Nucleus accumbens (tissue), 56 donors: ENCODE measurements around the gene SLC37A2.
A peak's percentile ranks its signal among the peaks of the same experiment; 100 is the strongest.
"Not testable (repeated sequence)": the region's sequence is repeated elsewhere in the genome, so short reads cannot be mapped to it uniquely, and the experiment has no call there.

Experiments
- DNase-seq, 56 donors: peaks; one replicate each; lab custom pipeline; 2025; lab: John Stamatoyannopoulos, UW

SLC37A2 gene

GRCh38 chr11:125062931-125063428 is at the start of gene SLC37A2:
SLC37A2 (plus strand) TSS chr11:125063305; CDS start chr11:125063368, 63 bp downstream.
- DNase-seq = peak in 30 of 56 donors; percentile 17 to 72 (median 34)

DNA sequence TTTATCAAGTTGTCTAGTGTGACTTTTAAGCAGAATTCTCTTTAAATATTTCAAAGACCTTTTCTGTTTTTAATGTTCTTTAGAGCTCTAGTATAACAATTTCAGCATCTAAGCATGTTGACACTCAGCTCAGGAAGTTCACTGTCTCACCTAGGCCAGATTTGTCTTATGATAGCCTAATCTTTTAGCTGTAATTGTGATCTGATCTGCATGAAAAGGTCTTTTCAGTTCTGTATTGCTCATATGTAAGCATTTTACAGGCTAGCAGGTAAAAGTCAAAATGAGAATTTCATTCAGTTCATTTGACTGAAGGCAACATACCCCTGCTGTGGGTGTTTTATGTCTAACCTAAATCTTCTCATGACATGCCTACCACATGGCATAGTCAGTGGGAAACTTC is 46.7 kb upstream of the SLC37A2 start:
- no peak for DNase-seq

DNA sequence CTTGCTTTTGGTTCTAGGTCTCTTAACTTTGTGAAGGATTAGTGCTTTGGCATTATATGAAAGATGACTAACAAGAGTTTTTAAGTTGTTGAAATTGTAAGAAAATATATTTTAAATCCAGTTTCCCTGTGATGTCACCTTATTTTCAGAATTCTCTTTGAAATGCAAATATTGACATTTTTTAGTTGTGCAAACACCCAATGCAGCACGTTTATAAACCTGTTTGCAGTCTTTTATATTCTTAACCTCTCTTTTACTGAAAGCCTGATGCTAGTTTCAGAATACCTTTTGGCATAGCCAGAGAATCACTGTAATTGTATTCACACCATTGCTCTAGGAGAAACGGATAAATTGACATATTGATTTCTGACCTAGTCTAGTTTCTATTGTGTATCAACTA is 42.8 kb upstream of the SLC37A2 start:
- no peak for DNase-seq

- DNase-seq = no peak
Measured at GRCh38 chr11:125022551-125022950, 40.6 kb upstream of the SLC37A2 start.

DNA sequence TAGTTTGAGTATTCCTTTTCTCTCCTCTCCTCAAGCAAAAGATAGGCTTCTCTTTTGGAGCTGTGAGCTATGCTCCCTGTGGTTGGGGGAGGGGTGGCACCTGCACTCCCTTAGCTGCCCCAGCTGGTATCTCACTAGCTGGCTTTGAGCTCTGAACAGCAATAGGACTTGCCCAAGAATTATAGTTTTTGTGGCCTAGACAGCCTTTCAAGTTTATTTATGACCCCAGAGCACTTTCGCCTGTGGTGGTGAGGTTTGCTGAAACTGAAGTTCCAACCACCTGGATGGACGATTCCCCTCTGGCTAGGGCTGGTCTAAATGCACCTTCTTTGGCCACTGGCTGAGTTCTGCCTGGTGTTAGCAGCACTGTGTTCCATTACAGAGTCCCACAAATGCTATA is 37.1 kb upstream of the SLC37A2 start:
- DNase-seq = no peak

GRCh38 chr11:125029431-125029830 is 33.7 kb upstream of the SLC37A2 start:
- not testable (repeated sequence) for DNase-seq

DNA sequence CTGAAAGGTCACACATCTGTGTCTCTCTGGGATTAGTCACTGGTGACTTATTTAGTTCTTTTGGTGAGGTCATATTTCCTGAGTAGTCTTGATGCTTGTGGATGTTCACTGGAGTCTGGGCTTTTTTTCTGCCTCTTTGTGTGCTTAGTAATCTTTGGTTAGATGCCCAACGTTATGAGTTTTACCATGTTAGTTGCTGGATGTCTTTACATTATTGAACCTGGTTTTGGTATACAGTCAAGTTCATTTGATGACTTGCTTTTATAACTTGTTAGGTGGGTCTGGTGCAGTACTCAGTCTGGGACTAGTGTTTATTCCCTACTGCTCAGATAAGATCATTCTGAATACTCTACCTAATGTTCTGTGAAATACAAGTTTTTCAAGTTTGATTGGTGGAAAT is 26.2 kb upstream of the SLC37A2 start:
- no peak for DNase-seq

DNA sequence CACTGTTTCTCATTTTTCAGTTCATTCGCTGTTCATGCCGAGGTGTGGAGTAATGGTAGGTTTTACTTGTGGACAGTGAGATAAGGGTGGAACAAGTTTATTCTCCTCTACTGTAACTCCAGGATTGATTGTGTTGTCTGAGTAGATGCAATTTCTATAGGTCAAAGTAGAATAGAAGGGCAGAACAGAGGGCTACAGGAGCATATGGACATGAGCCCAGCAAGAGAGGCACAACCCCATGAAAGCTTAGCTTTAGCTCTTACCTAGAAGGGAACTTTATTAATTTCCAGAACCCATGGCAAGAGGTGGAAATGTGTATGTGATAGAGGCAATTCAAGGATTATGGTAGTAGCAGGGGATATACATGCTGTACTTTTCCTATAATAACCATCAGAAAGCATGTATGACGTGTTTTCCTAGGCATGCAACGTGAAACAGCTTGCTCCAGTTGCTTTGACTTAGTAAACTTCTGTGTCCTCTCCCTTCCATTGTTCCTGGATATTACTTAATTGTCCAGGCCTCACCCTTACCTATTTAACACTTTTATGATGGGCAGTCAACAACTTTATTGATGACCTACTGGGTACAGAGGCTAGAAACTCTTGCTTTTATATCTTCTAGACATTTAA is 13.8 kb upstream of the SLC37A2 start:
- no peak for DNase-seq

GRCh38 chr11:125052047-125052446 is 11.1 kb upstream of the SLC37A2 start:
- DNase-seq = no peak

DNA sequence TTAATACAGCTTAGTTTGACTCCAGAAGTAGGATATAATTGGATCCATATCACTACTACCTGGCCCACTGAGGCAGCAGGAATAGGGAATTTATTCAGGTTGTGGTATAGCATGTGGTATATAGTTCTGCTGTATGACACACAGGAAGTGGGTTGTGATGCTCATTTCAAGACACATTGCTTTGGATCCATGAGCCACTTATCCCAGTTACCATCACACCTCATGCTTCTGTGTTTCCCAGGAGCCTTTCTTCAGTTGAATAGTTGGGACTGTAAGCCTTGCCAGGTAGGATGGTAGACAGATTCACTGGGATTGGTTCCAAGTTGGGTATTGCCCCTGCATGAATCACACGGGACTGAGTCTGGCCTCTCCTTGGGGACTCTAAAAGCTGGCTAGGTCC is 9.9 kb upstream of the SLC37A2 start:
- DNase-seq = no peak

GRCh38 chr11:125055107-125055715 is 7.9 kb upstream of the SLC37A2 start:
- DNase-seq = no peak

- DNase-seq = not testable (repeated sequence)
Measured at GRCh38 chr11:125056111-125056510, 7.0 kb upstream of the SLC37A2 start.

- no peak for DNase-seq
Measured at GRCh38 chr11:125056931-125057692, 6.0 kb upstream of the SLC37A2 start.

DNA sequence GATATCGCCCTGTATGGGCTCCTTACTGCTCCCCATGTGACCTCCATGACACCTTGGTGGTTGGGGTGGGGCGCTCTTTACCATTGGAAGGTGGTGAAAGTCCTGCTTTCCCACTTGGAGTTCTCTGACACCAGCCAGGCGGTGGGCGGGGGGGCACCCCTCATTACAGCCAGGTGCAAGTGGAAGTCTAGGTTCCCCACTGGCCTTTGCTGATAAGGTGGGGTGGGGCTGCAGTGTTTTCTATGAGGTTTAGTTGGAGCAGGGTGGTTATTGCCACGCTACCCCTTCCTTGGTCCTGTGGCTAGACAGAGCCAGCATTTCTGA is 5.5 kb upstream of the SLC37A2 start:
- DNase-seq = no peak

DNA sequence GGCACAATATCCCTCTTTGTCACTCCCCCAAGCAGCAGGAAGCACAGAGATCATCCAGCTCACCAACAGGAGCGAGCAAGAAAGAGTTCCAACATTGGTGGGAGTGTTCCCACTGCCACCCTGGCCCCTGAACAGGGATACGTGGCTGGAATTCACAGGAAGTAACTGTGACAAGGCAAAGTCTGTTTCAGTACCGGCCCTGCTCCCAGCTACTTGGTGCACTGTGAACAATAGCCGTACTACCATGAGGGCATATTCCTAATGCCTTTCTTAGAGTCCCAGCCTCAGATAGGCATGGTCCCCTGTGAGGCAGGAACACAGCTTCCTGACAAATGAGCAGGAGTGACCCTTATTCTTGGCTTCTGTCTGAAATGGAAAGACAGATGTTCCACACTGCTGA is 1.8 kb upstream of the SLC37A2 start:
- DNase-seq = no peak

DNA sequence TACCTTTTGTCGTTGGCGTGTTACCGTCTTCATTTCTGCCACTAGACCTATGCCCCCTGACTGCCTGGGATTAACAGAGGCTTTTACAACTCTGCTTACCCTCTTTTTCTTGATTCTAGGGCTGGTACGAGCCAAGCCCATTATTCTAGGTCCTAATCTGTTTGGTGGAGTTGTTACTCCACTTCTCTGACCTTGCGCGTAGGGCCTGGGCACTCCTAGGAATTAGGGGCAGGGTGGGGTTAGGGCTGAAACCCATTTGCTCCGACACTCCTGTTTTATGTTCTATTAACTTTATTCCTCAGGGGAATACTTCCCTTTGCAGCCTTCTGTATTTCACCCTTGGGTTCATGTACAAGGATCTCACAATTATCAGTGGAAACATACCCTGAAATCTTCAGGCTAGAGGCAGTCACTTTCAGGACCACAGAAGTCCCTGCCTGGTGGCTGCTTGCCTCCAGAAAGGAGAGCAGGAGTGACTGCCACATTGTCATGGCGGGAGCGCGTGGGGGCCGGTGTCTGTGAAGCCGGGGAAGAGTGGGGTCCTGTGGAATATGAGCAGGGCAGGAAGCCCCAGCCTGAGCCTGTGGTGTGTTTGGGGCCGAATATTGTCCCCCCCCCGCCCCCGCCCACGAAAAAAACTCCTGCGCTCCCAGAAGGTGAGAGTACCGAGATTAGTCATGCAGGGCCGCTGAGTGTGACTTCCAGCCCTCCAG is 731 bp upstream of the SLC37A2 start:
- DNase-seq = no peak

- no peak for DNase-seq
Measured at GRCh38 chr11:125063429-125064043, 431 bp downstream of the SLC37A2 start.

DNA sequence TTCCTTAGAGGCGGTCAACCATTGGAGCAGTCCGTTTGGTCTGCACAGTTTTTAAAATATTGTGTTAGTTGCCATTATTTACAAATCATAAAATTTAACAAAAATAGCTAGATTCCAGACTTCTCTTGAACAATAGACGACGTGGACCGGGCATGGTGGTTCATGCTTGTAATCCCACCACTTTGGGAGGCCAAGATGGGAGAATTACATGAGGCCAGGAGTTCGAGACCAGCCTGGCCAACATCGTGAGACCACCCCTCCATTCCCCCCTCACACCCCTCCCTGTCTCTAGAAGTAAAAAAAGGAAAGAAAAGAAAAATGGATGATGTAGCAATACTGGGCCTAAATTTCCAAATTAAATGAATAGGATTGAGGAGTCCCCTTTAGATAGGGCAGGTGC is 965 bp downstream of the SLC37A2 start:
- no peak for DNase-seq

DNA sequence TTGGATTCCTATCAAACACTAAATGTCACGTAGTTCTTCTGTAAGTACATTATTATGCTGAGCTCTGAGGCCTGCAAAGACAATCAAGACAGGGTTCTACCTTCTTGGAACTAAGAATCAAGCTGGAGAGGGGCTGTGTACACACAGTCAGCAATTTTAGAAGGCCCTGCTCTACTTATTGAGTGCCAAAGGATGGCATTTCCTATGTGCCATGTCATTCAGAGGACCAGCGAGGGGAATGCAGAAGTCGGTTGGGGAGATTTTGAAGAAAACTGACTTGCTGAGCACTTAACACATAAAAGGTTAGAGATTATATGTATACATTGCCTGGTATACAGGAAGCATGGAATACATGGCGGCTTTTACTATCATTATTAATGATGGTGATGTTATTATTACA is 5.3 kb downstream of the SLC37A2 start:
- no peak for DNase-seq

- DNase-seq = no peak
Measured at GRCh38 chr11:125069008-125069407, 5.9 kb downstream of the SLC37A2 start.

DNA sequence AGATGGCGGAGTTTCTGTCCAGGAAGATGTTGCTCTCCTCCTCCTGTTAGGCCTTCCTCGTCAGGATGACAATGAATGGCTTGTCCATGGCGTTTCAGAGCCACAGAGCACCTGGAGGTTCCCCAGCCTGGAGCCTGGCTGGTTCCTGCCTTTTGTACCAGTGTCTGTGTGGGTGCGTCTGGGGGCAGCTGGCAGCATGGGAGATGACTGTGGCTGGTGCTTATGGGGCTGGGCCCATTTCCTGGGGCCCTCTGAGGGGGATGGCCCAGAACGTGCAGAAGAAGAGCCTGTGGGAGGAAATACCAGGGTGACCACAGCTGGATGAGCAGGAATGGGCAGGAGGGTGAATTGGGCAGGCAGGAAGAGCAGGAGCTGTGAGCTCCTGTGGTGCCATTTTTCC is 6.7 kb downstream of the SLC37A2 start:
- no peak for DNase-seq
